ENCODE measurements around the gene SULT1C3. TPM values are rescaled to one million over a fixed set of nuclear protein-coding genes. Genes with fewer than 3 reads are reported as not detected.

Gene SULT1C3
- total RNA-seq, result not detected
- polyA plus RNA-seq (ENCODE audit: insufficient read depth in 1 of 8, insufficient read length in 8 of 8, low replicate concordance in 1 of 8), result not detected
- long read RNA-seq, donor 1, result 0 reads
- long read RNA-seq, donor 2, result 0 reads
- long read RNA-seq, donor 3, result 0 reads
- long read RNA-seq, donor 4, result 0 reads
- long read RNA-seq, donor 5, result 0 reads
- long read RNA-seq, donor 6, result 0 reads
- long read RNA-seq, donor 7, result 0 reads
- long read RNA-seq, donor 8, result 0 reads
- long read RNA-seq, donor 9, result 0 reads
- long read RNA-seq, donor 10, result 0 reads
- long read RNA-seq, donor 11, result 0 reads

- Histone ChIP-seq H3K4me1 (ENCODE audit: control insufficient read depth, insufficient read depth, low read length) (no peaks in the 10 kb centered on the region), H3K9me3 (replicated peaks; ENCODE audit: control insufficient read depth, low read depth, low read length) (peaks cover 2% of the 10 kb centered on the region), H3K27me3 (ENCODE audit: control insufficient read depth, insufficient read depth, low read length) (no peaks in the 10 kb centered on the region), H3K27ac (ENCODE audit: low read length) (no peak within 1 kb of the TSS), H3K4me3 (ENCODE audit: low read length) (no peak within 1 kb of the TSS), H3K36me3 (ENCODE audit: control insufficient read depth, insufficient read depth, low read length) (no peaks in the 10 kb centered on the region)
- whole genome bisulfite sequencing (ENCODE audit: insufficient coverage), result 50% methylated on average over 1 of the region's 2 CpGs
- DNase-seq, result no peak
Observed at GRCh38 chr2:108239786-108240185, at the start of gene SULT1C3. TSS of gene SULT1C3 (plus strand) at chr2:108239968. CDS start at chr2:108247195, 7,227 bp downstream.

GRCh38 chr2:108193251-108193650 is 46.5 kb upstream of the SULT1C3 start:
- Histone ChIP-seq H3K27me3 (ENCODE audit: control insufficient read depth, insufficient read depth, low read length) (no peaks in the 10 kb centered on the region), H3K4me3 (ENCODE audit: low read length) (no peak overlapping the region), H3K4me1 (ENCODE audit: control insufficient read depth, insufficient read depth, low read length) (no peaks in the 10 kb centered on the region), H3K27ac (ENCODE audit: low read length) (no peak overlapping the region), H3K9me3 (replicated peaks; ENCODE audit: control insufficient read depth, low read depth, low read length) (no peaks in the 10 kb centered on the region), H3K36me3 (ENCODE audit: control insufficient read depth, insufficient read depth, low read length) (no peaks in the 10 kb centered on the region)
- WGBS (ENCODE audit: insufficient coverage), result 83% methylated on average over 2 of the region's 3 CpGs
- no peak for DNase-seq

GRCh38 chr2:108194409-108195132 is 45.2 kb upstream of the SULT1C3 start:
- Histone ChIP-seq H3K27ac (ENCODE audit: low read length) (no peak overlapping the region), H3K36me3 (ENCODE audit: control insufficient read depth, insufficient read depth, low read length) (no peaks in the 10 kb centered on the region), H3K9me3 (replicated peaks; ENCODE audit: control insufficient read depth, low read depth, low read length) (no peaks in the 10 kb centered on the region), H3K4me3 (ENCODE audit: low read length) (no peak overlapping the region), H3K27me3 (ENCODE audit: control insufficient read depth, insufficient read depth, low read length) (no peaks in the 10 kb centered on the region), H3K4me1 (ENCODE audit: control insufficient read depth, insufficient read depth, low read length) (no peaks in the 10 kb centered on the region)
- WGBS (ENCODE audit: insufficient coverage), result 56% methylated on average over 3 of the region's 7 CpGs
- peak; percentile 15 for DNase-seq

- Histone ChIP-seq H3K36me3 (ENCODE audit: control insufficient read depth, insufficient read depth, low read length) (no peaks in the 10 kb centered on the region), H3K4me1 (ENCODE audit: control insufficient read depth, insufficient read depth, low read length) (no peaks in the 10 kb centered on the region), H3K27me3 (ENCODE audit: control insufficient read depth, insufficient read depth, low read length) (no peaks in the 10 kb centered on the region), H3K4me3 (ENCODE audit: low read length) (no peak overlapping the region), H3K27ac (ENCODE audit: low read length) (no peak overlapping the region), H3K9me3 (replicated peaks; ENCODE audit: control insufficient read depth, low read depth, low read length) (no peaks in the 10 kb centered on the region)
- DNase-seq, result no peak
Observed at GRCh38 chr2:108195133-108195439, 44.7 kb upstream of the SULT1C3 start.

DNA sequence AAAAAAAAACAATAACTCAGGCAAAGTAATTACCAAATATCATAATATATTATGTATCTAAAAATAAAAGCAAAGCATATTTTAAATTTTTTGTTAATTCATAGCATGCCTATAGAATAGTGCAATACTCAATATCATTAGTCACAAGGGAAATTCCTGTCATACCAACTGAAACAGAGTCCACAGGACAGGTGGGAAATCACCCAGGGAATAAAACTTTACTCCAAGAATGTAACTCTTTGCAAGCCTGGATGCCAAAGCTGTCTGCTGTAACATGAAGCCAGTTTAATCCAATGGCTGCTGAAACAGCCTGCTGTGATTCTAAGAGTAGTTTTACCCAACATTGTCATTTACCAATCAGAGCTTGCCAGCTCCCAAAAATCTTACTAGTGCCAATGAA is 40.0 kb upstream of the SULT1C3 start:
- H3K27ac ChIP-seq (ENCODE audit: low read length), result no peak overlapping the region
- H3K4me3 ChIP-seq (ENCODE audit: low read length), result no peak overlapping the region
- H3K4me1 ChIP-seq (ENCODE audit: control insufficient read depth, insufficient read depth, low read length), result no peaks in the 10 kb centered on the region
- DNase-seq, result no peak
- H3K9me3 ChIP-seq (replicated peaks; ENCODE audit: control insufficient read depth, low read depth, low read length), result peaks cover 15% of the 10 kb centered on the region
- H3K36me3 ChIP-seq (ENCODE audit: control insufficient read depth, insufficient read depth, low read length), result no peaks in the 10 kb centered on the region
- H3K27me3 ChIP-seq (ENCODE audit: control insufficient read depth, insufficient read depth, low read length), result no peaks in the 10 kb centered on the region

- WGBS (ENCODE audit: insufficient coverage), result no CpG with 5 or more reads among the region's 7 CpGs
- H3K9me3 ChIP-seq (replicated peaks; ENCODE audit: control insufficient read depth, low read depth, low read length), result peaks cover 15% of the 10 kb centered on the region
- no peak for DNase-seq
- no peaks in the 10 kb centered on the region for H3K27me3 ChIP-seq (ENCODE audit: control insufficient read depth, insufficient read depth, low read length)
- no peak overlapping the region for H3K4me3 ChIP-seq (ENCODE audit: low read length)
- H3K27ac ChIP-seq (ENCODE audit: low read length), result no peak overlapping the region
- no peaks in the 10 kb centered on the region for H3K4me1 ChIP-seq (ENCODE audit: control insufficient read depth, insufficient read depth, low read length)
- H3K36me3 ChIP-seq (ENCODE audit: control insufficient read depth, insufficient read depth, low read length), result no peaks in the 10 kb centered on the region
Observed at GRCh38 chr2:108200569-108200968, 39.2 kb upstream of the SULT1C3 start.

- Histone ChIP-seq H3K9me3 (replicated peaks; ENCODE audit: control insufficient read depth, low read depth, low read length) (peaks cover 6% of the 10 kb centered on the region), H3K27ac (ENCODE audit: low read length) (no peak overlapping the region), H3K27me3 (ENCODE audit: control insufficient read depth, insufficient read depth, low read length) (no peaks in the 10 kb centered on the region), H3K4me3 (ENCODE audit: low read length) (no peak overlapping the region), H3K4me1 (ENCODE audit: control insufficient read depth, insufficient read depth, low read length) (no peaks in the 10 kb centered on the region), H3K36me3 (ENCODE audit: control insufficient read depth, insufficient read depth, low read length) (no peaks in the 10 kb centered on the region)
- no peak for DNase-seq
- WGBS (ENCODE audit: insufficient coverage), result no CpG with 5 or more reads among the region's 3 CpGs
Observed at GRCh38 chr2:108212671-108213070, 27.1 kb upstream of the SULT1C3 start.

DNA sequence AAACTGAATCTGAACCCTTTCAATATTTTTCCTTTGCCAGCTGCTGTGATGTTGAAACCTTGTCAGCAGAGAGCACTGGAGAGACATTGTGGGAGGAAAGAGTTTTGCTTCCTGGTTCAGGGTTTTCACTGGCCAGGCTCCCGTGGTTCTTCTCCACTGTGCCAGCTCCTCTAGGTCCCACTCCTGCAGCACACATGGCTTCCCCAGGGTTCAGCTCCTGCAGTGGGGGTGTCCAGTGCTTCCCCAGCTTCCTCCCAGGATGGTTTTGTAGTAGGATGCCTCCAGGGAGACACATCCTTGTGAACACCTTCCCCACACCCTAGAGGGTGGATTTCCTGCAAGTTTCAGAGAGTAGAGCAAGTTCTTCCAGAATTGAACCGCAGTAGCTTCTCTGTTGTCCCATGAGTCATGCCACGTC is 24.0 kb upstream of the SULT1C3 start:
- WGBS (ENCODE audit: insufficient coverage), result no CpG with 5 or more reads among the region's 3 CpGs
- no peaks in the 10 kb centered on the region for H3K4me1 ChIP-seq (ENCODE audit: control insufficient read depth, insufficient read depth, low read length)
- H3K27me3 ChIP-seq (ENCODE audit: control insufficient read depth, insufficient read depth, low read length), result no peaks in the 10 kb centered on the region
- no peaks in the 10 kb centered on the region for H3K9me3 ChIP-seq (replicated peaks; ENCODE audit: control insufficient read depth, low read depth, low read length)
- no peak overlapping the region for H3K4me3 ChIP-seq (ENCODE audit: low read length)
- no peaks in the 10 kb centered on the region for H3K36me3 ChIP-seq (ENCODE audit: control insufficient read depth, insufficient read depth, low read length)
- DNase-seq, result peak; percentile 51
- no peak overlapping the region for H3K27ac ChIP-seq (ENCODE audit: low read length)

GRCh38 chr2:108217211-108217610 is 22.6 kb upstream of the SULT1C3 start:
- DNase-seq, result no peak
- WGBS (ENCODE audit: insufficient coverage), result 93% methylated on average over 2 of the region's 2 CpGs
- Histone ChIP-seq H3K4me1 (ENCODE audit: control insufficient read depth, insufficient read depth, low read length) (peaks cover 3% of the 10 kb centered on the region), H3K27me3 (ENCODE audit: control insufficient read depth, insufficient read depth, low read length) (no peaks in the 10 kb centered on the region), H3K27ac (ENCODE audit: low read length) (no peak overlapping the region), H3K4me3 (ENCODE audit: low read length) (no peak overlapping the region), H3K9me3 (replicated peaks; ENCODE audit: control insufficient read depth, low read depth, low read length) (no peaks in the 10 kb centered on the region), H3K36me3 (ENCODE audit: control insufficient read depth, insufficient read depth, low read length) (no peaks in the 10 kb centered on the region)

DNA sequence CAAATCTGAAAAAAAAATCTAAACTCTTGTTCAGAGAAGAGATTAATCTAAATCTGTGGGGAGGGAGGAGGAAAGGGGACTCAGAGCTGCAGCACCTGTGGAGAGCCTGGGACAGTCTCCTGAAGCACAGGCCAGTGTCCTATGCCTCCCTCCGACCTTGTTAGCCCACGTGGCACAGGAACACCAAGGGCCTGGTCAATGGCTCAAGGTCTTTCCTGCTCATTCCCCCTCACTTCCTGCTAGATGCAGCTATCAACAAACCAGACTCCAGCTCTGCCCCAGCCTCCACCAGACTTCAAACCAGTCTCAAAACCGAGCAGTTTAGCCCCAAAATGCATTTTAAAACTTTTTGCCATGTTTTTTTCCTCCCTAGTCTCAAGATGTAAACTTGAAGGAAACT is 20.1 kb upstream of the SULT1C3 start:
- Histone ChIP-seq H3K36me3 (ENCODE audit: control insufficient read depth, insufficient read depth, low read length) (no peaks in the 10 kb centered on the region), H3K4me1 (ENCODE audit: control insufficient read depth, insufficient read depth, low read length) (peaks cover 3% of the 10 kb centered on the region), H3K4me3 (ENCODE audit: low read length) (no peak overlapping the region), H3K27ac (ENCODE audit: low read length) (no peak overlapping the region), H3K9me3 (replicated peaks; ENCODE audit: control insufficient read depth, low read depth, low read length) (peaks cover 10% of the 10 kb centered on the region), H3K27me3 (ENCODE audit: control insufficient read depth, insufficient read depth, low read length) (no peaks in the 10 kb centered on the region)
- WGBS (ENCODE audit: insufficient coverage), result 37% methylated on average over 3 of the region's 3 CpGs
- DNase-seq, result no peak
